ENCODE results near the gene DAG1.

DNA sequence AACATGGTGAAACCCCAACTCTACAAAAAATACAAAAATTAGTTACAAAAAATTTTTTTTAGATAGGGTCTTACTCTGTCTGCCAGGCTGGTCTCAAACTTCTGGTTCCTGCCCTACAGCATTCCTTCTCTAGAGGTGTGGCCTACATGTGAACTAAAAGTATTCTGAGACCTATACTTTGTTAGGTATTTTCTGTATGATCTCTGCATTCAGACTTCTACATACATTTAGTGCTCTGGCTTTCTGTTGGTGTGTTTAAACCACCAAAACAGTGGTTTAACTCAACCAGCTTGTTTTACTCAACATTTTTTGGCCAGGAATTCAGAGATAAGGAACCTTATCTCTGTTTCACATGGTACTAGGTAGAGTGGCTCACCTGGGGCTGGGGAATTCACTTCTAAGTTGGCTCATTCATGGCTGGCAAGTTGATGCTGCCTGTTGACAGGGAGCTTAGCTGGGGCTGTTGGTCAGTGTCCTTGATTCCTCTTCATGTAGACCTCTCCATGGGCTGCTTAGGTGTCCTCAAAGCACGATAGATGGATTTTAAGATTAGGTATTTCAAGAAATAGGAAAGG is 42.8 kb downstream of the DAG1 start:
- TF ChIP-seq, protein P1, sequence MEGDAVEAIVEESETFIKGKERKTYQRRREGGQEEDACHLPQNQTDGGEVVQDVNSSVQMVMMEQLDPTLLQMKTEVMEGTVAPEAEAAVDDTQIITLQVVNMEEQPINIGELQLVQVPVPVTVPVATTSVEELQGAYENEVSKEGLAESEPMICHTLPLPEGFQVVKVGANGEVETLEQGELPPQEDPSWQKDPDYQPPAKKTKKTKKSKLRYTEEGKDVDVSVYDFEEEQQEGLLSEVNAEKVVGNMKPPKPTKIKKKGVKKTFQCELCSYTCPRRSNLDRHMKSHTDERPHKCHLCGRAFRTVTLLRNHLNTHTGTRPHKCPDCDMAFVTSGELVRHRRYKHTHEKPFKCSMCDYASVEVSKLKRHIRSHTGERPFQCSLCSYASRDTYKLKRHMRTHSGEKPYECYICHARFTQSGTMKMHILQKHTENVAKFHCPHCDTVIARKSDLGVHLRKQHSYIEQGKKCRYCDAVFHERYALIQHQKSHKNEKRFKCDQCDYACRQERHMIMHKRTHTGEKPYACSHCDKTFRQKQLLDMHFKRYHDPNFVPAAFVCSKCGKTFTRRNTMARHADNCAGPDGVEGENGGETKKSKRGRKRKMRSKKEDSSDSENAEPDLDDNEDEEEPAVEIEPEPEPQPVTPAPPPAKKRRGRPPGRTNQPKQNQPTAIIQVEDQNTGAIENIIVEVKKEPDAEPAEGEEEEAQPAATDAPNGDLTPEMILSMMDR (IDR thresholded peaks at IDR 0.05 in 2 of 3, conservative IDR thresholded peaks at IDR 0.05 in 1 of 3; ENCODE audit: borderline replicate concordance in 1 of 3, insufficient read depth in 1 of 3, low read depth in 2 of 3, low read length in 2 of 3), result no peak
- TF ChIP-seq EZH2 (IDR thresholded peaks at IDR 0.05), result no peak
- TF ChIP-seq CEBPB (IDR thresholded peaks at IDR 0.05; ENCODE audit: low read depth), result no peak
- no peak for TF ChIP-seq POLR2A (IDR thresholded peaks at IDR 0.05; ENCODE audit: borderline replicate concordance, extremely low read depth, insufficient read depth, insufficient read length)
- no peak for TF ChIP-seq POLR2AphosphoS5 (IDR thresholded peaks at IDR 0.05; ENCODE audit: low read depth, low read length)
- no peak for TF ChIP-seq SIN3A (IDR thresholded peaks at IDR 0.05; ENCODE audit: low read depth)
- no peak for TF ChIP-seq YY1 (IDR thresholded peaks at IDR 0.05; ENCODE audit: extremely low read depth, insufficient replicate concordance, low read depth, low read length)
- TF ChIP-seq, protein P2, sequence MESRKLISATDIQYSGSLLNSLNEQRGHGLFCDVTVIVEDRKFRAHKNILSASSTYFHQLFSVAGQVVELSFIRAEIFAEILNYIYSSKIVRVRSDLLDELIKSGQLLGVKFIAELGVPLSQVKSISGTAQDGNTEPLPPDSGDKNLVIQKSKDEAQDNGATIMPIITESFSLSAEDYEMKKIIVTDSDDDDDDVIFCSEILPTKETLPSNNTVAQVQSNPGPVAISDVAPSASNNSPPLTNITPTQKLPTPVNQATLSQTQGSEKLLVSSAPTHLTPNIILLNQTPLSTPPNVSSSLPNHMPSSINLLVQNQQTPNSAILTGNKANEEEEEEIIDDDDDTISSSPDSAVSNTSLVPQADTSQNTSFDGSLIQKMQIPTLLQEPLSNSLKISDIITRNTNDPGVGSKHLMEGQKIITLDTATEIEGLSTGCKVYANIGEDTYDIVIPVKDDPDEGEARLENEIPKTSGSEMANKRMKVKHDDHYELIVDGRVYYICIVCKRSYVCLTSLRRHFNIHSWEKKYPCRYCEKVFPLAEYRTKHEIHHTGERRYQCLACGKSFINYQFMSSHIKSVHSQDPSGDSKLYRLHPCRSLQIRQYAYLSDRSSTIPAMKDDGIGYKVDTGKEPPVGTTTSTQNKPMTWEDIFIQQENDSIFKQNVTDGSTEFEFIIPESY (IDR thresholded peaks at IDR 0.05; ENCODE audit: extremely low read depth, insufficient replicate concordance, low read length), result no peak
- TF ChIP-seq ZFX (IDR thresholded peaks at IDR 0.05), result no peak
- TF ChIP-seq, protein P3, sequence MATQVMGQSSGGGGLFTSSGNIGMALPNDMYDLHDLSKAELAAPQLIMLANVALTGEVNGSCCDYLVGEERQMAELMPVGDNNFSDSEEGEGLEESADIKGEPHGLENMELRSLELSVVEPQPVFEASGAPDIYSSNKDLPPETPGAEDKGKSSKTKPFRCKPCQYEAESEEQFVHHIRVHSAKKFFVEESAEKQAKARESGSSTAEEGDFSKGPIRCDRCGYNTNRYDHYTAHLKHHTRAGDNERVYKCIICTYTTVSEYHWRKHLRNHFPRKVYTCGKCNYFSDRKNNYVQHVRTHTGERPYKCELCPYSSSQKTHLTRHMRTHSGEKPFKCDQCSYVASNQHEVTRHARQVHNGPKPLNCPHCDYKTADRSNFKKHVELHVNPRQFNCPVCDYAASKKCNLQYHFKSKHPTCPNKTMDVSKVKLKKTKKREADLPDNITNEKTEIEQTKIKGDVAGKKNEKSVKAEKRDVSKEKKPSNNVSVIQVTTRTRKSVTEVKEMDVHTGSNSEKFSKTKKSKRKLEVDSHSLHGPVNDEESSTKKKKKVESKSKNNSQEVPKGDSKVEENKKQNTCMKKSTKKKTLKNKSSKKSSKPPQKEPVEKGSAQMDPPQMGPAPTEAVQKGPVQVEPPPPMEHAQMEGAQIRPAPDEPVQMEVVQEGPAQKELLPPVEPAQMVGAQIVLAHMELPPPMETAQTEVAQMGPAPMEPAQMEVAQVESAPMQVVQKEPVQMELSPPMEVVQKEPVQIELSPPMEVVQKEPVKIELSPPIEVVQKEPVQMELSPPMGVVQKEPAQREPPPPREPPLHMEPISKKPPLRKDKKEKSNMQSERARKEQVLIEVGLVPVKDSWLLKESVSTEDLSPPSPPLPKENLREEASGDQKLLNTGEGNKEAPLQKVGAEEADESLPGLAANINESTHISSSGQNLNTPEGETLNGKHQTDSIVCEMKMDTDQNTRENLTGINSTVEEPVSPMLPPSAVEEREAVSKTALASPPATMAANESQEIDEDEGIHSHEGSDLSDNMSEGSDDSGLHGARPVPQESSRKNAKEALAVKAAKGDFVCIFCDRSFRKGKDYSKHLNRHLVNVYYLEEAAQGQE (IDR thresholded peaks at IDR 0.05; ENCODE audit: low read depth), result no peak

All from HCT116 (cell line).